H1 (cell line): ENCODE measurements around the gene PLA2G4E. TPM values are rescaled to one million over a fixed set of nuclear protein-coding genes. Genes with fewer than 3 reads are reported as not detected.

Source experiments
- CTCF ChIA-PET: fragments of 300-600 bp; sonication (Branson Sonifier 250); formaldehyde crosslinking; loops from one replicate; lab custom pipeline; 2021; ENCODE audit not compliant: partially characterized antibody; lab: Charles Lee
- POLR2A ChIA-PET: fragments of 300-600 bp; sonication (Branson Sonifier 250); formaldehyde crosslinking; loops from one replicate; lab custom pipeline; 2021; ENCODE audit warnings: inconsistent platforms; ENCODE audit not compliant: partially characterized antibody; lab: Charles Lee
- DNase-seq, 2 experiments: peaks; one replicate each; pipeline versions ENCODE4 v3.0.0 to v3.0.0-alpha.2; 2010 to 2022; ENCODE audit warnings: low spot score in 2 of 2, low read depth in 1 of 2, mixed read lengths in 1 of 2
- FAIRE-seq: peaks from 2 replicates; lab custom pipeline; 2011; peaks lifted over from hg19 to GRCh38; lab: Jason Lieb, UNC
- H2AFZ ChIP-seq: 2 replicates; pipeline ENCODE4 v1.8.1; 2012; ENCODE audit warnings: low read length, inconsistent platforms
- H2AK5ac ChIP-seq: 2 replicates; pipeline ENCODE4 v1.6.1; 2013; ENCODE audit warnings: low read depth, low read length
- H2BK120ac ChIP-seq: replicated peaks from 2 replicates; pipeline ENCODE3; 2013; ENCODE audit warnings: low read depth, low read length, inconsistent platforms
- H2BK12ac ChIP-seq: 2 replicates; pipeline ENCODE4 v1.6.1; 2013; ENCODE audit warnings: low read depth, low read length
- H2BK15ac ChIP-seq: 2 replicates; pipeline ENCODE4 v1.6.1; 2013; ENCODE audit warnings: low read length
- H2BK20ac ChIP-seq: 2 replicates; pipeline ENCODE4 v1.6.1; 2013; ENCODE audit warnings: low read length
- H2BK5ac ChIP-seq: 2 replicates; pipeline ENCODE4 v1.6.1; 2013; ENCODE audit warnings: low read depth, low read length
- H3K14ac ChIP-seq: 2 replicates; pipeline ENCODE4 v1.6.1; 2013; ENCODE audit warnings: inconsistent platforms; ENCODE audit not compliant: insufficient read length
- H3K18ac ChIP-seq: 2 replicates; pipeline ENCODE4 v1.6.1; 2013; ENCODE audit warnings: low read length; ENCODE audit errors: extremely low read depth
- H3K23ac ChIP-seq: 2 replicates; pipeline ENCODE4 v1.6.1; 2013; ENCODE audit warnings: inconsistent platforms; ENCODE audit not compliant: insufficient read length
- H3K23me2 ChIP-seq: 2 replicates; pipeline ENCODE4 v1.6.1; 2013; ENCODE audit warnings: low read depth, low read length
- H3K27ac ChIP-seq: 2 replicates; pipeline ENCODE4 v1.6.1; 2011; ENCODE audit warnings: low read depth, low read length, inconsistent platforms
- H3K27me3 ChIP-seq, 4 experiments: replicated peaks in 1 of 4; 1 replicate in 1 of 4; 2 replicates in 3 of 4; pipeline versions ENCODE4 v1.6.1 to v1.8.1; 2011 to 2013; ENCODE audit warnings: low read length in 3 of 4, mild to moderate bottlenecking in 3 of 4, inconsistent platforms in 2 of 4, mixed read lengths in 2 of 4, moderate library complexity in 1 of 4; ENCODE audit not compliant: control insufficient read depth in 3 of 4, insufficient read depth in 3 of 4; ENCODE audit errors: extremely low read depth in 1 of 4
- H3K36me3 ChIP-seq, 4 experiments: 2 replicates each; pipeline versions ENCODE4 v1.6.1 to v1.8.1; 2011 to 2013; ENCODE audit warnings: mild to moderate bottlenecking in 4 of 4, low read length in 3 of 4, moderate library complexity in 2 of 4, control low read depth in 1 of 4, inconsistent platforms in 1 of 4; ENCODE audit not compliant: insufficient read depth in 4 of 4, control insufficient read depth in 2 of 4
- H3K4ac ChIP-seq: replicated peaks from 2 replicates; pipeline ENCODE3; 2013; ENCODE audit warnings: low read length, low read depth, mixed read lengths, inconsistent platforms; ENCODE audit not compliant: insufficient read length
- H3K4me1 ChIP-seq, 4 experiments: replicated peaks in 1 of 4; 1 replicate in 1 of 4; 2 replicates in 3 of 4; pipeline versions ENCODE4 v1.6.1 to v1.8.1; 2011 to 2013; ENCODE audit warnings: low read length in 3 of 4, inconsistent platforms in 2 of 4, mixed read lengths in 1 of 4; ENCODE audit not compliant: insufficient read depth in 4 of 4, control insufficient read depth in 3 of 4
- H3K4me2 ChIP-seq, 2 experiments: 2 replicates each; pipeline versions ENCODE4 v1.6.1 to v1.8.1; 2011 to 2013; ENCODE audit warnings: low read depth in 2 of 2, low read length in 2 of 2, control low read depth in 1 of 2, inconsistent platforms in 1 of 2, mild to moderate bottlenecking in 1 of 2; ENCODE audit not compliant: insufficient read depth in 1 of 2
- H3K4me3 ChIP-seq, 4 experiments: fragments of 200-600, 300-600 bp in 1 of 4; sonication (generic), shearing (Covaris generic), sonication (Bioruptor Twin) in 1 of 4; 2 replicates each; pipeline versions ENCODE4 v1.5.1 to v1.8.1; 2011 to 2016; ENCODE audit warnings: low read length in 4 of 4, low read depth in 3 of 4, control low read depth in 2 of 4, inconsistent platforms in 2 of 4, mild to moderate bottlenecking in 2 of 4, mixed read lengths in 1 of 4, moderate library complexity in 1 of 4; ENCODE audit not compliant: insufficient read depth in 2 of 4; ENCODE audit errors: extremely low read depth in 1 of 4
- H3K56ac ChIP-seq: replicated peaks from 2 replicates; pipeline ENCODE3; 2013; ENCODE audit warnings: low read depth, mild to moderate bottlenecking, mixed read lengths, low read length, inconsistent platforms; ENCODE audit not compliant: insufficient read length
- H3K79me1 ChIP-seq: 2 replicates; pipeline ENCODE4 v1.6.1; 2013; ENCODE audit warnings: low read depth, low read length, control low read depth
- H3K79me2 ChIP-seq, 2 experiments: 2 replicates each; pipeline versions ENCODE4 v1.6.1 to v1.8.1; 2012 to 2013; ENCODE audit warnings: low read length in 2 of 2, mild to moderate bottlenecking in 2 of 2, inconsistent platforms in 1 of 2; ENCODE audit not compliant: insufficient read depth in 2 of 2, control insufficient read depth in 1 of 2
- H3K9ac ChIP-seq, 4 experiments: replicated peaks in 1 of 4; 1 replicate in 1 of 4; 2 replicates in 3 of 4; pipeline versions ENCODE4 v1.6.1 to v1.8.1; 2011 to 2013; ENCODE audit warnings: low read depth in 3 of 4, low read length in 3 of 4, control low read depth in 2 of 4, mild to moderate bottlenecking in 2 of 4, moderate library complexity in 2 of 4, inconsistent platforms in 1 of 4; ENCODE audit errors: extremely low read depth in 1 of 4
- H3K9me3 ChIP-seq, 2 experiments: 2 replicates each; pipeline versions ENCODE4 v1.6.1 to v1.8.1; 2012 to 2013; ENCODE audit warnings: mild to moderate bottlenecking in 2 of 2, moderate library complexity in 2 of 2, control low read depth in 1 of 2, inconsistent platforms in 1 of 2, low read depth in 1 of 2, low read length in 1 of 2, mixed read lengths in 1 of 2; ENCODE audit not compliant: insufficient read depth in 2 of 2
- H4K20me1 ChIP-seq, 2 experiments: replicated peaks in 1 of 2; 2 replicates each; pipeline versions ENCODE3 to v1.8.1; 2011 to 2013; ENCODE audit warnings: inconsistent platforms in 2 of 2, low read length in 2 of 2, mild to moderate bottlenecking in 1 of 2; ENCODE audit not compliant: insufficient read depth in 2 of 2, control insufficient read depth in 1 of 2
- H4K5ac ChIP-seq: 2 replicates; pipeline ENCODE4 v1.6.1; 2013; ENCODE audit warnings: low read length, low read depth, mixed read lengths, inconsistent platforms; ENCODE audit not compliant: insufficient read length
- H4K8ac ChIP-seq: 2 replicates; pipeline ENCODE4 v1.8.0; 2013; ENCODE audit warnings: mild to moderate bottlenecking, moderate library complexity, low read length, inconsistent platforms; ENCODE audit not compliant: insufficient read depth; ENCODE audit errors: extremely low read depth
- H4K91ac ChIP-seq: replicated peaks from 2 replicates; pipeline ENCODE3; 2013; ENCODE audit warnings: low read length, mixed read lengths, inconsistent platforms; ENCODE audit not compliant: insufficient read length
- TAF7 ChIP-seq: optimal IDR thresholded peaks from 2 replicates; pipeline ENCODE3; 2011; ENCODE audit warnings: low read depth, mild to moderate bottlenecking, inconsistent platforms, low read length, moderate library complexity, borderline replicate concordance
- WGBS, 2 experiments: shearing (Covaris generic) in 1 of 2; methylation state at CpG; one replicate each; pipeline versions ENCODE4 v1.1.6 to v1.1.7; 2013 to 2015; ENCODE audit warnings: low lambda C conversion rate in 2 of 2, mixed read lengths in 2 of 2, inconsistent platforms in 1 of 2, low coverage in 1 of 2, missing lambda C conversion rate in 1 of 2; ENCODE audit not compliant: insufficient replicate concordance in 2 of 2, insufficient coverage in 1 of 2, insufficient read length in 1 of 2; ENCODE audit errors: extremely low coverage in 1 of 2, missing lambda C conversion rate in 1 of 2; 5-methylcytosine and 5-hydroxymethylcytosine counted together
- polyA plus RNA-seq, 7 experiments: library from polyadenylated mRNA; depleted of rRNA in 3 of 7; stranded (reverse) in 5 of 7; unstranded in 2 of 7; fragments of >200 nt in 5 of 7; fragments of 200-250 nt in 2 of 7; gene quantifications; 1 replicate in 5 of 7; 2 replicates in 1 of 7; 4 replicates in 1 of 7; pipeline versions ENCODE4 v1.2.1 to v1.2.3, GENCODE V29; 2011 to 2013; ENCODE audit warnings: missing spikeins in 2 of 7, mixed read lengths in 2 of 7
- total RNA-seq: library from RNA; stranded (reverse); fragmentation: NEBNext Ultra II Directional; extraction: Animal tissue kit (Norgen Biotek cat#: 25700); gene quantifications from 2 replicates; pipeline ENCODE4 v1.2.1, GENCODE V29; 2021
- TF ChIP-seq, protein P1 (sequence below), 3 experiments: IDR thresholded peaks; 1 replicate in 2 of 3; 2 replicates in 1 of 3; pipeline versions ENCODE4 v1.5.1 to v1.6.1; 2011; ENCODE audit warnings: low read length in 3 of 3, mild to moderate bottlenecking in 3 of 3, inconsistent platforms in 2 of 3, low read depth in 1 of 3, moderate library complexity in 1 of 3; ENCODE audit not compliant: insufficient read depth in 1 of 3; ENCODE audit errors: control extremely low read depth in 1 of 3

PLA2G4E gene
- total and polyA plus RNA-seq, 2 of the 8 experiments (the other 6 are each of a cell fraction or from before 2014, with no cell fraction given), result 0.03 TPM; not detected in 1

- H3K4me2 ChIP-seq, result no peak overlapping the region
- no peak for FAIRE-seq
- H3K9me3 ChIP-seq, result no peaks in the 10 kb centered on the region
- no peak overlapping the region for H2BK12ac ChIP-seq
- no peak overlapping the region for H3K4ac ChIP-seq
- H3K23ac ChIP-seq, result no peak overlapping the region
- H2BK120ac ChIP-seq, result no peak overlapping the region
- ChIA-PET POLR2A (no interaction called here), CTCF (interaction anchor here (0.9 to 16.4 kb wide), 10 partner anchors 10 to 155 kb away, joined by 3 to 252 read pairs (median 18); partner anchors contain the start of gene EHD4)
- no peaks in the 10 kb centered on the region; a peak in 1 of 7 replicates for H3K4me1 ChIP-seq
- H3K79me1 ChIP-seq, result no peaks in the 10 kb centered on the region
- H2BK20ac ChIP-seq, result no peak overlapping the region
- H3K23me2 ChIP-seq, result no peaks in the 10 kb centered on the region
- H4K5ac ChIP-seq, result no peak overlapping the region
- TF ChIP-seq, protein P1, sequence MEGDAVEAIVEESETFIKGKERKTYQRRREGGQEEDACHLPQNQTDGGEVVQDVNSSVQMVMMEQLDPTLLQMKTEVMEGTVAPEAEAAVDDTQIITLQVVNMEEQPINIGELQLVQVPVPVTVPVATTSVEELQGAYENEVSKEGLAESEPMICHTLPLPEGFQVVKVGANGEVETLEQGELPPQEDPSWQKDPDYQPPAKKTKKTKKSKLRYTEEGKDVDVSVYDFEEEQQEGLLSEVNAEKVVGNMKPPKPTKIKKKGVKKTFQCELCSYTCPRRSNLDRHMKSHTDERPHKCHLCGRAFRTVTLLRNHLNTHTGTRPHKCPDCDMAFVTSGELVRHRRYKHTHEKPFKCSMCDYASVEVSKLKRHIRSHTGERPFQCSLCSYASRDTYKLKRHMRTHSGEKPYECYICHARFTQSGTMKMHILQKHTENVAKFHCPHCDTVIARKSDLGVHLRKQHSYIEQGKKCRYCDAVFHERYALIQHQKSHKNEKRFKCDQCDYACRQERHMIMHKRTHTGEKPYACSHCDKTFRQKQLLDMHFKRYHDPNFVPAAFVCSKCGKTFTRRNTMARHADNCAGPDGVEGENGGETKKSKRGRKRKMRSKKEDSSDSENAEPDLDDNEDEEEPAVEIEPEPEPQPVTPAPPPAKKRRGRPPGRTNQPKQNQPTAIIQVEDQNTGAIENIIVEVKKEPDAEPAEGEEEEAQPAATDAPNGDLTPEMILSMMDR (IDR thresholded peaks at IDR 0.05; ENCODE audit: control extremely low read depth in 1 of 3, insufficient read depth in 1 of 3, low read depth in 1 of 3, low read length in 3 of 3), result peak in 2 of 3 experiments; percentile 7 to 14; a peak in 1 of 4 replicates
- TF ChIP-seq TAF7, result no peak
- no peak overlapping the region for H2AK5ac ChIP-seq
- no peak overlapping the region for H4K91ac ChIP-seq
- no peak overlapping the region for H4K8ac ChIP-seq
- H2AFZ ChIP-seq, result no peak overlapping the region
- H3K14ac ChIP-seq, result no peak overlapping the region
- H3K4me3 ChIP-seq, result no peak overlapping the region
- no peak overlapping the region for H2BK15ac ChIP-seq
- no peaks in the 10 kb centered on the region for H3K79me2 ChIP-seq
- no peak overlapping the region for H2BK5ac ChIP-seq
- 80% methylated on average over 7 of the region's 7 CpGs; no CpG with 5 or more reads in 1 of the 2 experiments for WGBS, 2 experiments
- no peak overlapping the region for H3K18ac ChIP-seq
- DNase-seq, result no peak
- no peak overlapping the region for H3K9ac ChIP-seq
- H4K20me1 ChIP-seq, result no peaks in the 10 kb centered on the region
- H3K27ac ChIP-seq, result no peak overlapping the region
- H3K36me3 ChIP-seq, result no peaks in the 10 kb centered on the region
- H3K27me3 ChIP-seq, result no peaks in the 10 kb centered on the region; a peak in 1 of 7 replicates
- H3K56ac ChIP-seq, result no peak overlapping the region
These were observed 37.6 kb downstream of the PLA2G4E start for GRCh38 chr15:41983221-41983620.
